ENCODE measurements around the gene CELSR2. TPM values are rescaled to one million over a fixed set of nuclear protein-coding genes. Genes with fewer than 3 reads are reported as not detected.
"Not testable (repeated sequence)": the region's sequence is repeated elsewhere in the genome, so short reads cannot be mapped to it uniquely, and the experiment has no call there.

The CELSR2 gene
- total and polyA plus RNA-seq, 8 donors, result 0.76 to 18.7 (median 6.2) TPM

- Histone ChIP-seq H3K27me3 (no peaks in the 10 kb centered on the region), H3K9me3 (no peaks in the 10 kb centered on the region), H3K4me1 (peaks cover 13 to 28% (median 20%) of the 10 kb centered on the region in 4 donors), H3K4me3 (peak within 1 kb of the TSS; percentile 56 to 68 (median 63)), H3K27ac (peak within 1 kb of the TSS; percentile 85 to 92 (median 90)), H3K36me3 (peaks cover 0 to 6% (median 0%) of the 10 kb centered on the region in 4 donors)
- intact Hi-C loops (cut with DNase I; ENCODE audit: low total_unique reads), result no loop called here
- peak in 1 of 4 donors; percentile 24 for TF ChIP-seq POLR2A (IDR thresholded peaks at IDR 0.05)
- peak; percentile 68 to 90 (median 87) for TF ChIP-seq POLR2AphosphoS5 (IDR thresholded peaks at IDR 0.05)
- peak in 5 of 7 experiments; percentile 23 to 60 (median 37) for TF ChIP-seq CTCF (IDR thresholded peaks at IDR 0.05)
- no peak for TF ChIP-seq EP300 (IDR thresholded peaks at IDR 0.05)
- DNase-seq, result peak; percentile 97 to 98
- 0 to 1% (median 1%) methylated on average over 45 to 56 of the region's 56 CpGs for WGBS, 5 donors
Measured at GRCh38 chr1:109282952-109283747, 33.8 kb downstream of the CELSR2 start, which contains the start of gene PSRC1. PSRC1 (minus strand) TSS chr1:109283145.

- WGBS, 5 donors, result 40 to 47% (median 44%) methylated on average over 17 of the region's 17 CpGs
- DNase-seq, result no peak
- Histone ChIP-seq H3K36me3 (peaks cover 0 to 6% (median 0%) of the 10 kb centered on the region in 4 donors), H3K9me3 (no peaks in the 10 kb centered on the region), H3K27me3 (no peaks in the 10 kb centered on the region), H3K4me1 (peaks cover 13 to 28% (median 20%) of the 10 kb centered on the region in 4 donors), H3K27ac (peak overlapping the region; percentile 85 to 92 (median 90)), H3K4me3 (peak overlapping the region; percentile 56 to 68 (median 63))
- intact Hi-C loops (cut with DNase I; ENCODE audit: low total_unique reads), result no loop called here
- TF ChIP-seq POLR2AphosphoS5 (IDR thresholded peaks at IDR 0.05) (no peak), CTCF (IDR thresholded peaks at IDR 0.05) (no peak), POLR2A (IDR thresholded peaks at IDR 0.05) (no peak), EP300 (IDR thresholded peaks at IDR 0.05) (no peak)
Measured at GRCh38 chr1:109283748-109284600, 34.6 kb downstream of the CELSR2 start.

- H3K27me3 ChIP-seq; H3K4me3 ChIP-seq; H3K9me3 ChIP-seq; DNase-seq; H3K36me3 ChIP-seq; intact Hi-C loops (cut with DNase I; ENCODE audit: low total_unique reads); H3K27ac ChIP-seq: not testable (repeated sequence)
- WGBS, 5 donors, result 88 to 95% (median 93%) methylated on average over 5 of the region's 5 CpGs
- peaks cover 10 to 27% (median 15%) of the 10 kb centered on the region in 4 donors for H3K4me1 ChIP-seq
Measured at GRCh38 chr1:109286762-109287161, 37.4 kb downstream of the CELSR2 start.

GRCh38 chr1:109290137-109290536 lies 40.8 kb downstream of the CELSR2 start:
- Histone ChIP-seq H3K4me3 (no peak overlapping the region), H3K27ac (no peak overlapping the region), H3K36me3 (no peaks in the 10 kb centered on the region), H3K4me1 (peaks cover 0 to 5% (median 0%) of the 10 kb centered on the region in 4 donors), H3K9me3 (no peaks in the 10 kb centered on the region), H3K27me3 (peaks cover 0 to 4% (median 0%) of the 10 kb centered on the region in 3 donors)
- WGBS, 5 donors, result 85 to 100% (median 92%) methylated on average over 1 of the region's 1 CpG
- TF ChIP-seq POLR2A (IDR thresholded peaks at IDR 0.05), result no peak
- TF ChIP-seq CTCF (IDR thresholded peaks at IDR 0.05), result no peak
- TF ChIP-seq POLR2AphosphoS5 (IDR thresholded peaks at IDR 0.05), result no peak
- no peak for TF ChIP-seq EP300 (IDR thresholded peaks at IDR 0.05)
- no peak for DNase-seq
- intact Hi-C loops (cut with DNase I; ENCODE audit: low total_unique reads), result no loop called here

All from stomach (tissue), 9 donors.